ENCODE measurements around the gene GID4.

DNA sequence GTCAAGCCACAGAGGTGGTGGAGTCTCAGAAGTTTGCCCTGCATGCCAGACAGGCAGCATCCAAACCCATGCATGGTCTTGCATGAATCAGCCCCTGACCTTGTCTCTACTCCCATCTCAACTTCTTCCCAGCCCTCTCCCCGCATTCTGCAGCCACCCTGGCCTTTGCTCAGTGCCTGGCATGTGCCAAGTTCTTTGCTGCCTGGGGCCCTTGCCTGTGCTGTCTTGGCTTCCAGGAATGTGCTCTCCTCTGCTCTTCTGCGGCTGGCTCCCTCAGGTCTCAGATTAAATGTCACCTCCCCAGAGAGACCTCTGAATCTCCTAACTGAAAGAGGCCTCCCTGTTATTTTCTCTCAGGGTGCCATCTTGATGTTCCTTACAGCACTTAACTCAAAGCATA, 48.9 kb upstream of the GID4 start:
- TF ChIP-seq POLR2A (IDR thresholded peaks at IDR 0.05) (no peak), CTCF (IDR thresholded peaks at IDR 0.05) (no peak), POLR2AphosphoS5 (IDR thresholded peaks at IDR 0.05) (no peak), EP300 (IDR thresholded peaks at IDR 0.05) (no peak)
